ENCODE measurements around the gene LCMT1.

The LCMT1 gene

DNA sequence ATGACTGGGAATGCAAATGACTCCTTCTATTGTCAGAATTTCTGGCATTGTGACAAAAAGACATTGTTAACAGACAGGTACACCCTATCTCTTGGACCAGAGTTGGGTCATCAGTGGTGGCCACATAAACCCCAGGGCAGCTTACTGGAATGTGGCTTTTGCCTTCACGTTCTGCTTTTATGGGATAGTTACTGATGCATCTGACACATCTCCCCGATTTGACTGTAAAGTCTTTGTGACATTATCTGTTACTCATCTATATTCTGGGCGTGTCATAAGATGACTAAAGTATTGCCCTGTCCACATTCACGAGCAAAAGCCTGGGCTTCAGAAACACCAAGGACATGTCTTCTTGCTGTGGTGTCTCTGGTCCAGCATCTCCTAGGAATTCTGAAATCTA lies 86.5 kb downstream of the LCMT1 start:
- no peak for DNase-seq (ENCODE audit: low read depth)

DNA sequence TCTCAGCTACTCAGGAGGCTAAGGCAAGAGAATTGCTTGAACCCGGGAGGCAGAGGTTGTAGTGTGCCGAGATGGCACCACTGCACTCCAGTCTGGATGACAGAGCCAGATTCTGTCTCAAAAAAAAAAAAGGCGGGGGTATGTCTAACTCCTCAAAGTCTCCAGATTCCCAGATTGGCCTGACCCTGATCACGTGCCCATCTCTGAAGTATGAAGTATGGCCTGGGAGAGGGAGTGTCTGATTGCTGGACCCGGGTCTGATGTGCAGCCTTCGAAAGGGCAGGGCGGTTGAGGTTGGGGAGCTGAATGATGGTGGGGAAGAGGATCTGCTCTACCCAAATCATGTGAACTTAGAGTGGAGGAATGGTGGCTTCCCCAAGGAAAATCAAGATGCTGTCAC lies 87.9 kb downstream of the LCMT1 start:
- DNase-seq (ENCODE audit: low read depth), result no peak

DNA sequence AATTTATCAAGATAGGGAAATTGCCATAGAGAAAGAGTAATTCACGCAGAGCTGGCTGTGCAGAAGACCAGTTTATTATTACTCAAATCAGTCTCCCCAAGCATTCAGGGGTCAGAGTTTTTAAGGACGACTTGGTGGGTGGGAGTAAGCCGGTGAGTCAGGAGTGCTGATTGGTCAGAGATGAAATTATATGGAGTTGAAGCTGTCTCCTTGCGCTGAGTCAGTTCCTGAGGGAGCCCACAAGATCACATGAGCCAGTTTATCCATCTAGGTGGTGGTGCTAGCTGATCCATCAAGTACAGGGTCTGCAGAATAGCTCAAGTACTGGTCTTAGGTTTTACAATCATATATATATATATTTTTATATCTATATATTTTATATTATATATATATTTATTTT lies 99.2 kb downstream of the LCMT1 start:
- DNase-seq (ENCODE audit: low read depth), result no peak

DNA sequence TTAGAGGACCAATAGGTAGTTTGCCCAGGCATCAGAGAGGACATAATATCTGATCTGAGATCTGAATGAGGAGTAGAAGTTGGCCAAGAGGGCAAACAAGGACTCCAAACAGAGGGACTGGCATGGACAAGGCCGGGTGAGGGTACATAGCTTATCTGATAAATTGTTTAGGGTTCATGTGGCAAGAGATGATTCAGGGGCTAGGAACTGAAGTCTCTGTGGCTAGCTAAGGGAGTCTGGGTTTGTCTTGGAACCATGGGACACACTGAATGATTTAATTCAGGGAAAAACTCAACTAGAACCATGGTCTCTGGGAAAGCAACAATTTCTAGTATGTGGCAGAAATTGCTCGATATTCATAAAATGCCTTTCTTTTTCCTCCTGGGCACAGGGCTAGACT lies 101.1 kb downstream of the LCMT1 start:
- no peak for DNase-seq (ENCODE audit: low read depth)

DNA sequence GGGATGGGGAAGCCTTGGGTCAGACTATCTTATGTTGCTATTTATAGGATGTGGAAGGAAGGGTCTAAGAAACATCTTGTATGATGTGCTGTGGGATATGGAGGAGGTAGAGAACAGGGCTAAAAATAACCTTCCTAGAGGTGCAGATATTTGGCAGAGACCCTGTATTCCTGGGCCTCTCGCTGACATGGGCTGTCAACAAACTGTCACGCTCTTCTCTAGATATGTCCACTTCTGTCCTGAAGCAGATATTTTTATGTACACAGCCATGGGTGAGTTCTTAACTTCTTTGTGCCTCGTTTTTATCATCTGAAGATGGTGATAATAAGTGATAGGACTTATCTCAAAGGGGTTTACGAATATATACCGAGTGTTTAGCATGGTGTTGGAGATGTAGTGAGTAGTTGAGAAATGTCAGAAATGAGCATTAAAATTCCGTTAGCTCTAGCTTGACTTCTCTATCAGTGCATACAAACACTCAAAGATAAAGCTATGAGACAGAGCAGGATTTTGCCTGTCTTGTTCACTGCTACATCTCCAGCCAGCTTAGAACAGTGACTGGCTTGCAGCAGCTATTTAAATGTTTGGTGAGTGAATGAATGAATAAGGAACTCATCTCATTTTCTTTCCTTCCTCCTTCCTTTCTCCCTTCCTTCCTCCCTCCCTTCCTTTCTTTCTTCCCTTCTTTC lies 102.3 kb downstream of the LCMT1 start:
- DNase-seq (ENCODE audit: low read depth), result no peak

DNA sequence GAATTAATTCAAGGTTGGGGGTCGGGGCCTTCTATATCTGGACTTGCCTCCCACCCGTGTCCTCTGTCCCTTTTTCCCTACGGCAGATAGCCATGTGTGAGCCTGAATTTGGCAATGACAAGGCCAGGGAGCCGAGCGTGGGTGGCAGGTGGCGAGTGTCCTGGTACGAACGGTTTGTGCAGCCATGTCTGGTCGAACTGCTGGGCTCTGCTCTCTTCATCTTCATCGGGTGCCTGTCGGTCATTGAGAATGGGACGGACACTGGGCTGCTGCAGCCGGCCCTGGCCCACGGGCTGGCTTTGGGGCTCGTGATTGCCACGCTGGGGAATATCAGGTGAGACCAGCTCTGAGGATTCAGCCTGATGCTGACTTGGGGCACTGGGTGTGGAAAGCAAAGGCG lies 105.6 kb downstream of the LCMT1 start:
- no peak for DNase-seq (ENCODE audit: low read depth)

DNA sequence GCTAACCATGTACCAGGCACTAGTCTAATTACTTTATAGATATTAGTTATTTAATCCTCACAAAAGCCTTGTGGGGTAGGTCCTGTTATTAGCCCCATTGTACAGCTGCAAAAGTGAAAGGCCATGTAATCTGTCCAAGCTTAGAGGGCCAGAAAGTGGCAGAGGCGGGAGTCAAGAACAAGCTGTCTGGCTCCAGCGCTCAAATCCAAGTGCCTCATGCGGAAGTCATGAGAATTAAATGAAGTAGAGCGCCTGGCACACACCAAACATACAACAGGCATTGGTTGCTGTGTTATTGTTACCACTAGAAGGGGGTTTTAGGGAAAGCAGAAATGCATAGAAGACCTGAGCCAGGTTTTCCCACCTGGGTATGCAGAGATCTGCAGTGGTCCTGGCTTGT lies 106.4 kb downstream of the LCMT1 start:
- DNase-seq (ENCODE audit: low read depth), result no peak

DNA sequence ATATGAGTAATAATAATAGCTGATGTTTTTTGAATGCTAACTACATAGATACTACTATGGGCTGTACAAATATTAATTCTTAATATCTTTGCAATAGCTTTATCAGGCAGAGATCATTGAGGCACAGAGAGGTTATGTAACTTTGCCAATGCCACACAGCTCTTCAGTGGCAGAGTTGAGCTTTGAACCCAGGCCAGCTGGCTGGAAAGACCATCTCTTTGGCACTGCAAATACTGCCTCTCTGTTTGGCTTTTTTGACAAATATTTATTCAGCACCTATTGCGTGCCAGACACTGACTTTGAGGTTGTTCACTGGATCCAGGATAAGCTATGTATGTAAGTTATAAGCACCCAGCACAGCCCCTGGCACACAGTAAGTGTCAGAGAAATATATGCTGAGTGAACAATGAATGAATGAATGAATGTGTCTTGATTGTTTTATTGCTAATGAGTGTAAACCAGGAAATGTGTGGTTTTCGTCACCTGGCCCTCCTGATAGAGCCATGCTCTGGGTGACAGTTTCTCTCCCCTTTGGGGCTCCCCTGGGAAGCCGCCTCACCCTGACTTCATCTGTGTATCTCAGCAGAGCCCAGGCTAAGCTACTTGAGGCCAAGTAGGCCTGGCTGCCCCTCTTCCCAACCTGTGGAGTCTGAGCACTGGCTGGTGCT lies 107.7 kb downstream of the LCMT1 start:
- no peak for DNase-seq (ENCODE audit: low read depth)

DNA sequence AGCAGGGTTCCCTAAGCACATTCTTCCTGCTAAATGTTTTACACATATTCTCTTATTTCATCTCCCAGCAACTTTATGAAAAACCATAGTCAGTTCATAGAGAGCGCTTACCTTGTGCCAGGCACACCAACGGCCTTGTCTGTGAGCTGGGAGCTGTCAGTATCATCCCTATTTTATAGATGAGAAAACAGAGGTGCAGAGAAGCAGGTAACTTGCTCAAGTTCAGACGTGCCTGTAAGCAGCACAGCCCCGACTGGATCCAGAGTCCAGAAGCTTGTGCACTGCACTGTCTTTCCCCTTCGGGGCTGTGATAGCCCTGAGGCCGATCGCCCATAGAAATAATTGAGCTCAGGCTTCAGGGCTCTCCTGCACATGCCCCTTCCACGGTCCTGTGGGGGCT lies 111.4 kb downstream of the LCMT1 start:
- DNase-seq (ENCODE audit: low read depth), result no peak

DNA sequence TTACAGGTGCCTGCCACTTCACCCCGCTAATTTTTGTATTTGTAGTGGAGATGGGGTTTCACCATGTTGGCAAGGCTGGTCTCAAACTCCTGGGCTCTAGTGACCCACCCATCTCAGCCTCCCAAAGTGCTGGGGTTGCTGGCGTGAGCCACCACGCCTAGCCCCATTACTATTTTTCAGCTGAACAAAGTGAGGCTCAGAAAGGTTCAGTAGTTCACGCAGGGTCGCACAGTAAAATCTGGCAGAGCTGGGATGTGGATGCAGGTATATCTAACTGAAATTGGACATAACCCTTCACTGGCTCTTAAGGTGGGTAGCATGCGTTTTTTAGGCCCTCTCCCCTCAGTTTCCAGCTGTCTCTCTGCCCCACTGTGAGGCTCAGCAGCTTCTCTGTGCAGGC lies 112.4 kb downstream of the LCMT1 start:
- no peak for DNase-seq (ENCODE audit: low read depth)

DNA sequence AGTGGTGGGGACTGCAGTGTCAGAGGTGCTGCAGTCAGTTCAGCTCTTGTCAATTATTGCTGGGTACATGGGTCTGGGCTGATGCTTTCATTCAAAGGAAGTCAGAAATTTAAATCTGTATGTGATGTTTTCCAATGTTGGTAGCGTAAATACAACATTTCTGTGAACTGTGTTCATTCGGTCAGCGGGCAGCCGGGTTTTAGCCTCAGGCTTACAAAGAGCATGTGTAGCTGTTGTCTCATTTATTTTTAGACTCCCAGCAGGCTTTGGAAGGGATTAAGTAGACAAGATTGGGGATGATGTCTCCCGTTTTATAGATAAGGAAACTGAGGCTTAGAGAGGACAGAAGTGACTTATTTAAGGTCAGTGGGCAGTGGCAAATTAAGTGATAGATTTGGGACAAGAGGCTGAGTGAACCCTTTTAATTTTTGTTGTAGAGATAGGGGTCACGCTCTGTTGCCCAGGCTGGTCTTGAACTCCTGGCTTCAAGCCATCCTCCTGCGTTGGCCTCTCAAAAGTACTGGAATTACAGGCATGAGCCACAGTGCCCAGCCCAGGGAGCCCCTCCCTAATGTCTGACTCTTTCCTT lies 113.3 kb downstream of the LCMT1 start:
- no peak for DNase-seq (ENCODE audit: low read depth)

All from fibroblast of gingiva (primary cell).